LNCaP clone FGC (cell line): ENCODE data around the gene GPC6.
A peak's percentile ranks its signal among the peaks of the same experiment; 100 is the strongest.
"Not testable (repeated sequence)": the region's sequence is repeated elsewhere in the genome, so short reads cannot be mapped to it uniquely, and the experiment has no call there.

Experiments used
- DNase-seq: peaks from one replicate; pipeline ENCODE4 v3.0.0-alpha.2; 2011; ENCODE audit warnings: low read depth
- H3K4me3 ChIP-seq: 2 replicates; pipeline ENCODE4 v1.5.1; 2011; ENCODE audit warnings: mild to moderate bottlenecking, low read depth, low read length, control low read depth
- CTCF ChIP-seq: IDR thresholded peaks from 2 replicates; pipeline ENCODE4 v1.5.1; 2012; ENCODE audit warnings: mild to moderate bottlenecking; ENCODE audit not compliant: control insufficient read depth, insufficient read depth; ENCODE audit errors: extremely low read depth

Gene GPC6

GRCh38 chr13:93309886-93310523, 83.4 kb downstream of the GPC6 start:
- no peak overlapping the region for H3K4me3 ChIP-seq
- no peak for TF ChIP-seq CTCF
- DNase-seq: no peak

DNA sequence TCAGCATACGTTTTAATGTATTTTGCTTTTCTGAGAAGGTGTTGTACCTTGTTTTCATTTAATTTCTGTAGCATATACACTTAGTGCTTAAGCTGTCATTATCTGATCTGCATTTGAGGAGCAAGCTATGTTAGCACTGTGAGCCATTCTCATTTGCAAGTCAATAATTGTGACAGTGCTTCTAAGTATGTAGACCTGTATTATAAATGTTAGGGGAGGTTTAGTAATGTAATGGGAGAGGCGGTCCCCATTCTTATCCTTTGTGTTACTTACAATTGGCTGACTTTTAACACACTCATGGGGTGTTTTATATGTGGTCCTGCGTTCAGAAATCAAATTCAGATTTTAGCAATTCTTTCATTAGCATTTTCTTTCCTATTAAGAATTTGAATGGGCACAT, 90.2 kb downstream of the GPC6 start:
- no peak overlapping the region for H3K4me3 ChIP-seq
- no peak for DNase-seq
- no peak for TF ChIP-seq CTCF

DNA sequence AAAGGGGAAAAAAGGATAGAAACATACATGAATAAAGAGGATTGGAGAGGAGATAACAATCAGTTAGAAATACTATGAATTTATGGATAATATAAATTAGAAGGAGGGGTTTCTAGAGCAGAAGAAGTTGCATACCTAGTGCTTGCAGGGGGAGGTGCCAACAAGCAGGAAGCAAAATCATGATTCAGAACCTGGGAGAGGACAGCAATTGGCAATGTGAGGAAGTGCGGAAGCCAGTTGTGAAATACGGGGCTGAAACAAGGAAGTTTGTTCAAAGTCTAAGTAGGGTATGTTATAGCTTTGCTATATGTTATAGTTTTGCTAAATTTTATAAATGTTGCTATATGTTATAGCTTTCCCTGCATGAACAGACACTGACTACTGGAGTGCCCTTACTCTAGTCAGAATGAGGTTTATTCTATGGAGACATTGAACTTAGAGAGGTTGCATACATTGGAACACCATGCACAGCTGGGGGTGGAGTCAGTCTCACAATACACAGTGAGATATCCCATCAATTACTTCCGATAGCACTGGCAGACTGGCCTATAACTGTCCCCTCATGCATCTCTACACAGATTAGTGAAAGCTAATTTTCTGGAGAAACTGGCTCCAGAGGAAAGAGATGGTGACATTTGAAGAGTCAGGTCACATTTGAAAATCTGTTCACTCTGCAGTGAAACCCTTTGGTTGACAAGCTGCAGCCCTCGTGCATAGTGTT, 92.1 kb downstream of the GPC6 start:
- DNase-seq: peak; percentile 19
- no peak overlapping the region for H3K4me3 ChIP-seq
- no peak for TF ChIP-seq CTCF

DNA sequence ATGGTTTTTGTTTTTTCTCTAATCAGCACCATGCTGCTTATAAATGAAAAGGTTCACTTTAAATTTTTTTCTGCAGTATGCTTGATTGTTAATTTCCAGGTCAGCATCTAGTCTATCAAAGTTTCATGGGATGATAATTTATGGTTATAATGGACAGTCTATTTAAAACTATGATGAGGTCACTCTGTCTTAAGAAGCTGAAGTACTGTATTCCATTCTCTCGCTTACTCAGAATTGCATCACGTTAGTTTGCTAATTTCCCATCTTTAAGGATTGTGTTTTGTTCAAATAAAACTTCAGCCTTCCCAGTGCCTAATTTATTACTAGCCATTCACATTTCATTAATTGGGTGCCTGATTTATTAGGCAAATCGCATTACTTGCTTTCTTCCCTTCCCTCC, 94.3 kb downstream of the GPC6 start:
- DNase-seq: no peak
- no peak for TF ChIP-seq CTCF
- H3K4me3 ChIP-seq: no peak overlapping the region

GRCh38 chr13:93323880-93324279, 97.3 kb downstream of the GPC6 start:
- not testable (repeated sequence) for DNase-seq, H3K4me3 ChIP-seq

DNA sequence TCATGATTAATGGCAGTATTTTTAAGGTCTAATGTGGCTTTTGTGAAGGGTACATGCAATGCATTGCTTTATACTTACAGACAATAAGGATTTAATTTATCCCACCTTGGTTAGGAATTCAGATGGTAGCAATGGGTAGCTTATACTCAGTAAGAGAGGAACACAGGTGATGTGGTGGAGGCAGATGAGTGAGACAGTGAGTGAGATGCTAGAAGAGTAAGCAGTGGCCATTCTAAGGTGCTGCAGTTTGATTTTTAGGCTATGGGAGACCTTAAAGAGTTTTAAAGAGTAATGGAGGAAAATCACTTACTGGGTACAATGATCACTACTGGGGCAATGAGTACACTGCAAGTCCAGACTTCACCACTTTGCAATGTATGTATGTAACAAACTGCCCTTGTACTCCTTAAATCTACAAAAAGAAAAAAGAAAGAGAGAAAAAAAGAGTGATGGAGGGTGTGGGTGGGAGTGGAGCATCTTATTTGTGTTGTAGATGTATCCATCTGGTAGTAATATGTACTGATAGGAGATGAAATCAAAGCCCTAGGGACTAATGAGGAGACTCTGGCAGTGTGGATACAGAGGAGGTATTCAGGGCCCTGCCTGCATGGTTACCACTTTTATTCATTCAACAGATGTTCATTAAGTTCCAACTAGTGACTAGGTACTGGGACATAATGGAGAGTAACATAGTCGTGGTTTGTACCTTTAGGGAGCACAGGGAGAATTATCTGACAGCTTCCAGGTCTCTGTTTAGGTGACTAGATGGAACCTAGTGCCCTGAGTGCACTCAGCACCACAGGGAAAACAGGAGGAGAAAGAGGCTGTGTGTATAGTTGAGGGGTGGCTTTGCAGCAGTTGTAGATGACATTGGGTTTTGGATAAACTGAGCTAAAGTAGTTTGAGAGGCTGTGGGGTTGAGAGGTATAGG, 99.0 kb downstream of the GPC6 start:
- DNase-seq: no peak
- no peak for TF ChIP-seq CTCF
- H3K4me3 ChIP-seq: no peak overlapping the region

DNA sequence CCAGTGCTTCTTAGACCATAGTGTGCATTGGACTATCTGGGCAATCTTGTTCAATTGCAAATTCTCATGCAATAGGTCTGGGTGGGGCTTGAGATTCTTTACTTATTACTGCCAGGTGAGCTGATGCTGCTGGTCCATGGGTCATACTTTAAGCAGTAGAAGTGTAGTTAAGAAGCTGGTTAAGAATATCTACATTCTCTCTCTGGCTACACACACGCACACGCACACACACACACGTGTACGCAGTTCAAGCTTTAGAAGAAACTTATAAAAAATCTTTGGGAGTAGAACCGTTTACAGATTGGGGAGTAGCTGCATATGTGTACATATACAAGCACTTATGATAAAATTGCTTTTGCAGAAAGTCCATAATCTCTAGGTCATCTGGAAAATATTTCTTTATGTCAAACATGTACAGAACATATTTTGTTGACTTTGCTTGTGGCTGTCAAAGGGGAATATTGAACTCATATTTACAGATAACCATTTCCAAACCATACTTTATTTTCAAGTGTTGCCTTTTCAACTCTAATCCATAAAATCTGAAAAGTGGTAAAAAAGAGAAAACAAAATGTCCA, 99.7 kb downstream of the GPC6 start:
- no peak for TF ChIP-seq CTCF
- H3K4me3 ChIP-seq: no peak overlapping the region
- no peak for DNase-seq
